HG03159 (cell line): ENCODE data around the gene SHC4.

Source experiments
- ATAC-seq: cut with Tn5 transposase; IDR thresholded peaks from one replicate; pipeline ENCODE4 v1.9.1; 2021; ENCODE audit warnings: mild to moderate bottlenecking, moderate library complexity; ENCODE audit not compliant: unreplicated experiment

Gene SHC4

DNA sequence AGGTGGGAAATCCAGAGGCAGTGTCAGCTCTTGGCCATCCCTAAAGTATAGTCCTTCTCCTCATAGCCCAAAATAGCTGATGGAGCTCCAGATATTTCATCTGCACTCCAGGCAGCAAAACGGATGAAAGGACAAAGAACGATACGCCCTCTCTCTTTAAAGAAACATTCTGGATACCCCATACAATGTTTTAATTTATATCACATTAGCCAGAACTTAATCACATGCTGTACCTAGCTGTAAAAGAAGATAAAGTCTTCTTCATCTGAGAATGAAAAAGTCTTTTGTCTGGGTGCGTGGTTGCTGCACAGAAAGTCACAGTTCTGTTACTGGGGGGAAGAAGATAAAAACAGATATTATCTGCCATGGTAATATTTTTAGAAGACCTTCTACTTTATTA is 4.3 kb upstream of the SHC4 start:
- ATAC-seq, result no peak

GRCh38 chr15:48967336-48967735 is 3.6 kb upstream of the SHC4 start:
- ATAC-seq, result no peak

DNA sequence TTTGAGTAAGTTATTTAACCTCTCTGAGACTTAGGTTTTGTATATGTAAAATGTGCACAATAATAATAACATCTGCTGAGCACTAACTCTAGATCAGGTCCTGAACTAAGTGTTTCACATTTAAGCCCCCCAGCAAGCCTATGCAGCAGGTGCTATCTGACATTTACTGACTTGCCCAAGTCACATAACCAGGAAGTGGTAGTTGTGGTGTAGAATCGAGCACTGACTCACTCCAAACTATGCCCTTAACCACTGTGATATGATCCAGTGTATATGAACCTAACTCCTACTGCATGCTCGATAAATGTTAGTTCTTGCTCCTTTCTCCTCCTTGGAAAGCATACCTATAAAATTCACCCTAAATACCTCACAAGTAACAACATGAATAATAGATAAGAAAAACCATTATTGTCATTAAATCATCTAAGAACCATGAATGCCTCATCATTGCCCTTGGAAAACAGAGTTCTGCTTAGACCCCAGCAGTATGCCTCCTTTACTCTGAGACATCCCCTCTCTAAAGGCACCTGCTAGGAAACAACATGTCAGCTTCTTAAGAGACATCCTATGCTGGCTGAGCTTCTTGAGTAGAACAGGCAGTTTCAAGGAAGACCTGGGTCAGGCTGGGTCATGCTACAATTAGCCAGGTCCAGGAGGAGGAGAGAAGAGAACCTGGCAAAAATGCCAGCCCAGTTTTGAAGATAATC is 3.0 kb upstream of the SHC4 start:
- ATAC-seq, result peak; percentile 78

DNA sequence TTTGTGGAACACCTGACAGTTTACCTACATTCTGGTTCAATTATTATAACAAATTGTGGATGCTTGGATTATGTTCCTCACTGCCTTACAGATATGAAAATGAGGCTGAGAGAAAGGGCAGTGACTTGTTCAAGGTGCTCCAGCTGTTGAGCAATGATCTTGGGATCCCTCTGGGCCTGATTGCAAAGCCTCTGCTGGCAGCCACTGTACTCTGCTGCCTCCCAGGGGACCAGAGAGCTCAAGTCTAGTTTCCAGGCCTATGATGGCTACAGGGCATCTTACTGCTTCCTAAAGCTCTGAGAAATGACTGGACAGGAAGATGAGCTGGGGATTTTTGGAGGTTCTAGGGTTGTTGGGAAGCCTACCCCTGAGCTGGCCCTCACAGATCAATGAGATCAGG is 2.3 kb upstream of the SHC4 start:
- peak; percentile 53 for ATAC-seq

- ATAC-seq, result no peak
Observed at GRCh38 chr15:48964898-48965297, 1.2 kb upstream of the SHC4 start.

DNA sequence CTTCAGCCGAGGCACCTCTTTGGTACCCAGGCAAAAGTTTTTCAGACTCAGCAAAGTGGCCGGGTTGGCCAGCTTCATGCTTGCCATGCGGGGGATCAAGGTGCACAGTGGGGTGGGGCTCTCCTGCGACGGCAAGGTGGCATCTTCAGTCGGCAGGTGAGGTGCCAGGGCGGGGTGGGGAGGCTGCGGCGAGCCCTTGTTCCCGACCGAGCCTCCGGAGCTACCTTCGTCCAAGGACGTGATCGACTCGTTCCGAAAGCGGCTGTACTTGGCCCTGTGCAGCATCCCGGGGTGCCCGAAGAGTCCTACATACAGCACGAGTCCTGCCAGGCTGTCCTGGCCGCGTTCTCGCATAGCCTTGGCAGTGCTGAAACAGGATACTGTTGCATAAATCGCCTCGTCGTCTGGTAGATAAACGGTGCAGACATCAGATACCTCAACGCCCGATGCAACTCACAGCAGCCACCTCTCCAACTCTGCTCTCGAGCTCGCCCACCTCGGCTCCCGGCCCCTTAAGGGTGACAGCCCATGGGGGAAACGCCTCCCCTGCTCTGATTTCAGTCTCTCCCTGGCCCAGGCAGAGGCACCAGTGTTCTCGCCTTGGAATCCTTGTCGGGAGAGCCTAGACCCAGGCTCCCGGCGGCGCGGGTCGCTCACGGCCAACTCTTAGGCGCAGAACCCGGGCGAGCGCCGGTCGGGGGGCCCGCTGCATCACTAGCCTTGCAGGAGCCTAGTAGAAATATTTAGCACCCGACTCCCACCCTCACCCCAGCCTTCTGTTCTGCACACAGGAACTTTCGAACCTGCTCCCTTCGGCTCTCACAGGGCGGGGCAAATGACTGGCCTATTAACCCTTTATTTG is 826 bp downstream of the SHC4 start:
- no peak for ATAC-seq

- ATAC-seq, result no peak
Observed at GRCh38 chr15:48955967-48956366, 7.8 kb downstream of the SHC4 start.

DNA sequence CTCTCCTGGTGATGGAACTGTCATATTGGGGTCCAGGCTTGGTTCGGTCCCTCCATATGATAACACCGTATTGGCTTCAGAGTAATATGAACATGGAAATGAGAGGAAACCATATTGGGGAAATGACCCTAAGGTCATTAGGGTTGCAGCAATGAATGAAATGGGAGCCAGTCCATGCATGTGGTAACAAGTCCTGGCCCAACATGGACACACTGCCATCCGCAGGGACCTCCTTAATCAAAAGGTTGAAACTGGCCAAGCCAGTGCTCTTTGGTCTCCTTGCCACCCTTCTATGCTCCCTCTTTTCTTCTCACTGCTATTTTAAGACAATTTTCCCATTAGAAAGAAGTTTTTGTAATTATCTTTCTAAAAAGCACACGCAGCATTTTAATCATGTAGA is 8.3 kb downstream of the SHC4 start:
- no peak for ATAC-seq

DNA sequence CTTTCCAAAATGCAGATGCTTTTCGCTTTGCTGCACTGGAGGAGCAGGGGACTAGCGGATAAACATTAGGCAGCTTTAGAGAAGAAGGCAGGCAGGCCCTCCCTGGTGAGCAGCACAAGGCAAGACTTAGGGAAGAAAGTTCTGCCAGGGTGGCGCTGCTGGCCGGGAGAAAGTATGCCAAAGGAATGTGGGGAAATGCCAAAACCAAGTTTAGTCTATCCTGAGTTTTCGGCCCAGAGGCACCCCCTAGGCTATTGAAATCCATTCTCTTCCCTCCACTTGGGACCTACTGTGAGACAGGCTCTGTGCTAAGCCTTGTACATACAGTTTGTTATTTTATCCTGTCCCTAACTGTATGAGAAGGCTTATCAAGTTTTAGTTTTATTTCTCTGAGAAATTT is 9.2 kb downstream of the SHC4 start:
- no peak for ATAC-seq

DNA sequence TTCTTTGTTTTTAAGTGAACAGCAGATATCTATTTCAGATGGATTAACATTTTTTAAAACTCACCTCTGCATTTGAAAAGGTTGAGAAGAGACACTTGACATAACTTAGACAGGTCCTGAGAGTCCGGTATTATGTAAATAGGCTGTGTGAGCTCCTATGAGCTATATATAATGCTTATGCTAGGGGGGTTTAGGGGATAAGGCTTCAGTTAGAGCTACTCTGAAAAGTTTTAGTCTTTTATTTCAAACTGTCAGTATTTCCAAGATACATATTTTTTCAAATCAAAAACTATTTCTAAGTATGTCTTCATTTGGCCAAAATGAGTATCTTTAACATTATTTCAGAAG is 16.9 kb downstream of the SHC4 start:
- no peak for ATAC-seq

- ATAC-seq, result no peak
Observed at GRCh38 chr15:48946074-48946839, 17.5 kb downstream of the SHC4 start.

GRCh38 chr15:48945386-48945785 is 18.3 kb downstream of the SHC4 start:
- no peak for ATAC-seq

DNA sequence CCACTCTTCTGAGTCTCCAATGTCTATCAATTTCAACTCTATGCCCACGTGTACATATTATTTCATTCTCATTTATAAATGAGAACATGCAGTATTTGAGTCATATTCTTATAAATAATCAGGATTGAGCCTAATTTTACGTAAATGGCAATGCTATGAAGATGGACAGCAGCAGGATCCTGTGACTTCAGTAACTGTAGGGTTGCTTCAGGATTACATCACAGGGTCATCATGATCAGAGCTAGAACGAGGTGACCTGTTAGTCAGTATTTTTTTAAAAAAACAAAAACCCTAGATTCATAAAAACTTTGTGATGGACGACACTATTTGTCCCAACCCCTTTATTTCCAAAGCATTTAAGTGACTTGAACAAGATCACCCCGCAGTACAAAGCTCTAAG is 21.8 kb downstream of the SHC4 start:
- no peak for ATAC-seq

DNA sequence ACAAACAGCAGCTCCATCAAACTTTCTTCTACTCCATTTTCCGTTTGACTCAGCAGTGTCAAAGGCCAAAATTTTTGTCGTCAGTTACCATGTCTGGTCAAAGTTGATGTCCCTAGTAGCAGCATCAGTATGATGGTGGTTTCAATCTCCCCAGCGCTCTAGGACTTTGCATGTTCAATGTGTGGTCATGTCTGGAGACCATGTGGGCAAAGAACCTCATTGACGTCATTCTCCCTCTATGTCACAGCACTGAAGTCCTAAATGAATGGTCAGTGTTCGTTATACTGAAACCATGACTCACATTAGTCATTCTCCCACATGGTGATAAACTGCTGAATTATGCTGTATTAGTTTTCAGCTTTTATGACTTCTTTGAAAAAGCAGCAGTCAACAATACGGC is 23.2 kb downstream of the SHC4 start:
- ATAC-seq, result peak; percentile 89

DNA sequence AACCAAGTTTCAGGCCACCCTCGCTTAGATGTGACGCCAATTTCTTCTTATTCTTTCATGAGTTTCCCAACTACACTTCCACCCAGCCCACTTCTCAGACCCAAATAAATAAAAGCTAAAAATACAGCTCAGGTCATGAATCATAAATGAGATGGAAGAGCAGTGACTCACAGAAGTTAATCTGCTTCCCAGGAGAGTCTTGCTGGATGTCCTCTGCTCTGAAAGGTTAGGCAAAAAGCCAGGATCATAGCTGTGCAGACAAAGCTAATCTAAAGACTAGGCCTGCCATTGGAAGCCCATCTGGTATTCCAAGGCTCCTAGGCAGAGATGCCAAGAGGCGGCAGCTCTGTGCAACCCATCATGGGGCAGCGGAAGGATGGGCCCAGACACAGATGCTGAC is 24.1 kb downstream of the SHC4 start:
- no peak for ATAC-seq

DNA sequence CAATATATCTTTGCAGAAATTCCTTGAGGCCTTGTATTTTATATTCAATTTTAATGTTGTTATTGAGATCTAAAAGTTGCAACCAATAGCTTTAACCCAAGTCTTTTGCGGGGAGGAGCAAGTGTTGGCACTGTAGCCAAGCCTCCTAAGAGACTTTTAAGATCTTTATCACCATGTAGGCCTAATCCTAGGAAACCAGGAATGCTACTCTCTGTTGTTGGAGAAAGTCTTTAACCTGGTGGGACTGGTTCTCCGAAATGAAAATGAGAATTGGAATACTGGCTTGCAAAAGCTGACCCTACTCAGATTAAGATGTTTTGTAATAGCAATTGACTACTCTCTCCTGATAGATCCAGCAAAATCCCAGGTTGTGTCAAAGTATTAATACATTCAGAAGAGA is 25.8 kb downstream of the SHC4 start:
- no peak for ATAC-seq

DNA sequence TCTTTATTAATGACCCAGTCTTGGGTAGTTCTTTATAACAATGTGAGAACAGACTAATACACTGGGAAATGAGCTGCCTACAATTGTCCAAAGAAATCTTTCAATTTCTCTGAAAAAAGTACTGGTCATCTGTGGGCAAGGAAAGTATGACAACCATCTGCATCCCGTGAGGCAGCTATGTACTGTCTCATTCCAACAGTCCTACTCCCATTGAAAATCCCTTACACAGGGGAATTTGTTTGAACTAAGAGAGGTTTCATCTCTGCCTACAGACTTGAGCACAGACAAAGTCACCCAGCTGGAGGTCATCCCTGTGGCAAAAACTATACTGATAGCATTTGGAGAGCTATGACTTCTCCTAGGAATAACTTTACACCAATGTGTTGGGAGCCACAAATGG is 27.1 kb downstream of the SHC4 start:
- no peak for ATAC-seq

DNA sequence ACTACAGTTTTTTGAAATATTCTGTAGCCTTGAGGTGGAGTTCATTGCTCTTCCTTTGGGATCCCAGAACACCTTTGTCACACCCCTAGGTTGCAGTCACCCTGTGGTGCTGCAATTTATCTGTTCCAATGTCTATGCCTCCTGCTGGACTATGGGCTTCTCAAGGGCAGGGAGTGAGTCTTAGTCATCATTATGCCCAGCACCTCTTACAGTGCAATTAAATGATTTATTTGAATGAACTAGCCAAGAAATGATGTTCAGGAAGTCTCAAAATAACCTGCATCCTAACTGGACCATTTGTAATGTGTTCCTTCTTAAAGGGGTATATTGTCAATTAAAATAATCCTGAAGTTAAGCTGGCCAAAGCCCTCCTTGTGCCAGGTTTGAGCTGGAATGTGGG is 28.5 kb downstream of the SHC4 start:
- ATAC-seq, result no peak

GRCh38 chr15:48930735-48931134 is 33.0 kb downstream of the SHC4 start:
- ATAC-seq, result no peak

- no peak for ATAC-seq
Observed at GRCh38 chr15:48929661-48930060, 34.1 kb downstream of the SHC4 start.

DNA sequence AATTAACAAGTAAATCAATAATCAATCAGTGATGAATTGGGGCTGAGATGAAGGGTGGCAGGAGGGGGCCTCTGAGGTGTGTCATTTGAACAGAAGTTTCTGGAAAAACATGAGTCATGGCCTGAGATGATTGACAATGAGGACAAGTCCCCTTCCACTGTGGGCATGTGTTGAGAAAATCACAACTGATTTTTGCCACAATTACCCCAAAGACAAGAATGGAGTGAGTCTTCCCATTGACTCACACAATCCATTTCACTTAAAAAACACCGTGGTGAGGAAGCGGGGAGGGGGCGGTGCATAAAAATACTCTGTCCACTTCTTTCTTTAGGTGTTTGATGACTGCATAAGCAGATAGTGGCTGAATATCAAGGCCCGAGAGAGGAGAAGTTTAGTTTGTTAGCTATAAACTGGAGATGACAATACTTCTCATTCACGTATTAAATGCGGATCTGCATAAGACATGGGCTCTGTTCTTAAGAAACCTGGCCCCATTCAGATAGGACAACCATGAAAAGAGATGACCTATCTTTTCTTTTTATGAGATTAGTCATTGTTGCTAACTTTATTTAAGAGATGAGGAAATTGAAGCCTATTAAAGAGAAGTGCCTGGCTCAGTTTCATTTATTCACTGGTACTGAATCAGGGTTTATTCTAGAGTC is 34.7 kb downstream of the SHC4 start:
- no peak for ATAC-seq
